Adrenal gland (tissue), 5 donors: ENCODE data around the gene PTTG2.

Experiments used
- POLR2A ChIP-seq, 2 donors: fragments of 450-650 bp; IDR thresholded peaks; one replicate each; pipeline ENCODE4 v1.6.1; 2017; ENCODE audit warnings: antibody characterized with exemption in 2 of 2, mild to moderate bottlenecking in 2 of 2, moderate library complexity in 1 of 2
- TF ChIP-seq, protein P1 (sequence below), 6 experiments: fragments of 450-650 bp in 4 of 6; fragments of 200-600 bp in 2 of 6; sonication (generic) in 1 of 6; IDR thresholded peaks; 1 replicate in 5 of 6; 2 replicates in 1 of 6; pipeline versions ENCODE4 v1.5.1 to v1.8.0; 2016 to 2021; ENCODE audit warnings: antibody characterized with exemption in 6 of 6, mild to moderate bottlenecking in 2 of 6, moderate library complexity in 1 of 6
- donor health status: DM: no; HTN: no; CAD: no.

- TF ChIP-seq, protein P1, sequence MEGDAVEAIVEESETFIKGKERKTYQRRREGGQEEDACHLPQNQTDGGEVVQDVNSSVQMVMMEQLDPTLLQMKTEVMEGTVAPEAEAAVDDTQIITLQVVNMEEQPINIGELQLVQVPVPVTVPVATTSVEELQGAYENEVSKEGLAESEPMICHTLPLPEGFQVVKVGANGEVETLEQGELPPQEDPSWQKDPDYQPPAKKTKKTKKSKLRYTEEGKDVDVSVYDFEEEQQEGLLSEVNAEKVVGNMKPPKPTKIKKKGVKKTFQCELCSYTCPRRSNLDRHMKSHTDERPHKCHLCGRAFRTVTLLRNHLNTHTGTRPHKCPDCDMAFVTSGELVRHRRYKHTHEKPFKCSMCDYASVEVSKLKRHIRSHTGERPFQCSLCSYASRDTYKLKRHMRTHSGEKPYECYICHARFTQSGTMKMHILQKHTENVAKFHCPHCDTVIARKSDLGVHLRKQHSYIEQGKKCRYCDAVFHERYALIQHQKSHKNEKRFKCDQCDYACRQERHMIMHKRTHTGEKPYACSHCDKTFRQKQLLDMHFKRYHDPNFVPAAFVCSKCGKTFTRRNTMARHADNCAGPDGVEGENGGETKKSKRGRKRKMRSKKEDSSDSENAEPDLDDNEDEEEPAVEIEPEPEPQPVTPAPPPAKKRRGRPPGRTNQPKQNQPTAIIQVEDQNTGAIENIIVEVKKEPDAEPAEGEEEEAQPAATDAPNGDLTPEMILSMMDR (IDR thresholded peaks at IDR 0.05): no peak
- no peak for TF ChIP-seq POLR2A (IDR thresholded peaks at IDR 0.05)
These were observed 7.0 kb upstream of the PTTG2 start for GRCh38 chr4:37953156-37953555.
